H1 (cell line): Measurements from ENCODE around the gene CHMP5. TPM values are rescaled to one million over a fixed set of nuclear protein-coding genes. Genes with fewer than 3 reads are reported as not detected.
A peak's percentile ranks its signal among the peaks of the same experiment; 100 is the strongest.

Source experiments
- CTCF ChIA-PET: fragments of 300-600 bp; sonication (Branson Sonifier 250); formaldehyde crosslinking; loops from one replicate; lab custom pipeline; 2021; ENCODE audit not compliant: partially characterized antibody; lab: Charles Lee
- POLR2A ChIA-PET: fragments of 300-600 bp; sonication (Branson Sonifier 250); formaldehyde crosslinking; loops from one replicate; lab custom pipeline; 2021; ENCODE audit warnings: inconsistent platforms; ENCODE audit not compliant: partially characterized antibody; lab: Charles Lee
- DNase-seq, 2 experiments: peaks; one replicate each; pipeline versions ENCODE4 v3.0.0 to v3.0.0-alpha.2; 2010 to 2022; ENCODE audit warnings: low spot score in 2 of 2, low read depth in 1 of 2, mixed read lengths in 1 of 2
- FAIRE-seq: peaks from 2 replicates; lab custom pipeline; 2011; peaks lifted over from hg19 to GRCh38; lab: Jason Lieb, UNC
- H2AFZ ChIP-seq: 2 replicates; pipeline ENCODE4 v1.8.1; 2012; ENCODE audit warnings: low read length, inconsistent platforms
- H2AK5ac ChIP-seq: 2 replicates; pipeline ENCODE4 v1.6.1; 2013; ENCODE audit warnings: low read depth, low read length
- H2BK120ac ChIP-seq: replicated peaks from 2 replicates; pipeline ENCODE3; 2013; ENCODE audit warnings: low read depth, low read length, inconsistent platforms
- H2BK12ac ChIP-seq: 2 replicates; pipeline ENCODE4 v1.6.1; 2013; ENCODE audit warnings: low read depth, low read length
- H2BK15ac ChIP-seq: 2 replicates; pipeline ENCODE4 v1.6.1; 2013; ENCODE audit warnings: low read length
- H2BK20ac ChIP-seq: 2 replicates; pipeline ENCODE4 v1.6.1; 2013; ENCODE audit warnings: low read length
- H2BK5ac ChIP-seq: 2 replicates; pipeline ENCODE4 v1.6.1; 2013; ENCODE audit warnings: low read depth, low read length
- H3K14ac ChIP-seq: 2 replicates; pipeline ENCODE4 v1.6.1; 2013; ENCODE audit warnings: inconsistent platforms; ENCODE audit not compliant: insufficient read length
- H3K18ac ChIP-seq: 2 replicates; pipeline ENCODE4 v1.6.1; 2013; ENCODE audit warnings: low read length; ENCODE audit errors: extremely low read depth
- H3K23ac ChIP-seq: 2 replicates; pipeline ENCODE4 v1.6.1; 2013; ENCODE audit warnings: inconsistent platforms; ENCODE audit not compliant: insufficient read length
- H3K23me2 ChIP-seq: 2 replicates; pipeline ENCODE4 v1.6.1; 2013; ENCODE audit warnings: low read depth, low read length
- H3K27ac ChIP-seq: 2 replicates; pipeline ENCODE4 v1.6.1; 2011; ENCODE audit warnings: low read depth, low read length, inconsistent platforms
- H3K27me3 ChIP-seq, 4 experiments: replicated peaks in 1 of 4; 1 replicate in 1 of 4; 2 replicates in 3 of 4; pipeline versions ENCODE4 v1.6.1 to v1.8.1; 2011 to 2013; ENCODE audit warnings: low read length in 3 of 4, mild to moderate bottlenecking in 3 of 4, inconsistent platforms in 2 of 4, mixed read lengths in 2 of 4, moderate library complexity in 1 of 4; ENCODE audit not compliant: control insufficient read depth in 3 of 4, insufficient read depth in 3 of 4; ENCODE audit errors: extremely low read depth in 1 of 4
- H3K36me3 ChIP-seq, 4 experiments: 2 replicates each; pipeline versions ENCODE4 v1.6.1 to v1.8.1; 2011 to 2013; ENCODE audit warnings: mild to moderate bottlenecking in 4 of 4, low read length in 3 of 4, moderate library complexity in 2 of 4, control low read depth in 1 of 4, inconsistent platforms in 1 of 4; ENCODE audit not compliant: insufficient read depth in 4 of 4, control insufficient read depth in 2 of 4
- H3K4ac ChIP-seq: replicated peaks from 2 replicates; pipeline ENCODE3; 2013; ENCODE audit warnings: low read length, low read depth, mixed read lengths, inconsistent platforms; ENCODE audit not compliant: insufficient read length
- H3K4me1 ChIP-seq, 4 experiments: replicated peaks in 1 of 4; 1 replicate in 1 of 4; 2 replicates in 3 of 4; pipeline versions ENCODE4 v1.6.1 to v1.8.1; 2011 to 2013; ENCODE audit warnings: low read length in 3 of 4, inconsistent platforms in 2 of 4, mixed read lengths in 1 of 4; ENCODE audit not compliant: insufficient read depth in 4 of 4, control insufficient read depth in 3 of 4
- H3K4me2 ChIP-seq, 2 experiments: 2 replicates each; pipeline versions ENCODE4 v1.6.1 to v1.8.1; 2011 to 2013; ENCODE audit warnings: low read depth in 2 of 2, low read length in 2 of 2, control low read depth in 1 of 2, inconsistent platforms in 1 of 2, mild to moderate bottlenecking in 1 of 2; ENCODE audit not compliant: insufficient read depth in 1 of 2
- H3K4me3 ChIP-seq, 4 experiments: fragments of 200-600, 300-600 bp in 1 of 4; sonication (generic), shearing (Covaris generic), sonication (Bioruptor Twin) in 1 of 4; 2 replicates each; pipeline versions ENCODE4 v1.5.1 to v1.8.1; 2011 to 2016; ENCODE audit warnings: low read length in 4 of 4, low read depth in 3 of 4, control low read depth in 2 of 4, inconsistent platforms in 2 of 4, mild to moderate bottlenecking in 2 of 4, mixed read lengths in 1 of 4, moderate library complexity in 1 of 4; ENCODE audit not compliant: insufficient read depth in 2 of 4; ENCODE audit errors: extremely low read depth in 1 of 4
- H3K56ac ChIP-seq: replicated peaks from 2 replicates; pipeline ENCODE3; 2013; ENCODE audit warnings: low read depth, mild to moderate bottlenecking, mixed read lengths, low read length, inconsistent platforms; ENCODE audit not compliant: insufficient read length
- H3K79me1 ChIP-seq: 2 replicates; pipeline ENCODE4 v1.6.1; 2013; ENCODE audit warnings: low read depth, low read length, control low read depth
- H3K79me2 ChIP-seq, 2 experiments: 2 replicates each; pipeline versions ENCODE4 v1.6.1 to v1.8.1; 2012 to 2013; ENCODE audit warnings: low read length in 2 of 2, mild to moderate bottlenecking in 2 of 2, inconsistent platforms in 1 of 2; ENCODE audit not compliant: insufficient read depth in 2 of 2, control insufficient read depth in 1 of 2
- H3K9ac ChIP-seq, 4 experiments: replicated peaks in 1 of 4; 1 replicate in 1 of 4; 2 replicates in 3 of 4; pipeline versions ENCODE4 v1.6.1 to v1.8.1; 2011 to 2013; ENCODE audit warnings: low read depth in 3 of 4, low read length in 3 of 4, control low read depth in 2 of 4, mild to moderate bottlenecking in 2 of 4, moderate library complexity in 2 of 4, inconsistent platforms in 1 of 4; ENCODE audit errors: extremely low read depth in 1 of 4
- H3K9me3 ChIP-seq, 2 experiments: 2 replicates each; pipeline versions ENCODE4 v1.6.1 to v1.8.1; 2012 to 2013; ENCODE audit warnings: mild to moderate bottlenecking in 2 of 2, moderate library complexity in 2 of 2, control low read depth in 1 of 2, inconsistent platforms in 1 of 2, low read depth in 1 of 2, low read length in 1 of 2, mixed read lengths in 1 of 2; ENCODE audit not compliant: insufficient read depth in 2 of 2
- H4K20me1 ChIP-seq, 2 experiments: replicated peaks in 1 of 2; 2 replicates each; pipeline versions ENCODE3 to v1.8.1; 2011 to 2013; ENCODE audit warnings: inconsistent platforms in 2 of 2, low read length in 2 of 2, mild to moderate bottlenecking in 1 of 2; ENCODE audit not compliant: insufficient read depth in 2 of 2, control insufficient read depth in 1 of 2
- H4K5ac ChIP-seq: 2 replicates; pipeline ENCODE4 v1.6.1; 2013; ENCODE audit warnings: low read length, low read depth, mixed read lengths, inconsistent platforms; ENCODE audit not compliant: insufficient read length
- H4K8ac ChIP-seq: 2 replicates; pipeline ENCODE4 v1.8.0; 2013; ENCODE audit warnings: mild to moderate bottlenecking, moderate library complexity, low read length, inconsistent platforms; ENCODE audit not compliant: insufficient read depth; ENCODE audit errors: extremely low read depth
- H4K91ac ChIP-seq: replicated peaks from 2 replicates; pipeline ENCODE3; 2013; ENCODE audit warnings: low read length, mixed read lengths, inconsistent platforms; ENCODE audit not compliant: insufficient read length
- EZH2 ChIP-seq: fragments of 200-600 bp; sonication (generic); IDR thresholded peaks from 2 replicates; pipeline ENCODE4 v1.7.1; 2012; ENCODE audit warnings: low read depth, mild to moderate bottlenecking, moderate library complexity, low read length, inconsistent platforms; ENCODE audit not compliant: severe bottlenecking
- SIN3A ChIP-seq, 2 experiments: IDR thresholded peaks in 1 of 2; conservative IDR thresholded peaks in 1 of 2; 2 replicates each; pipeline ENCODE4 v1.6.1; 2011 to 2012; ENCODE audit warnings: low read length in 2 of 2, improper control_type of control experiment in 1 of 2, low read depth in 1 of 2, mild to moderate bottlenecking in 1 of 2
- WGBS, 2 experiments: shearing (Covaris generic) in 1 of 2; methylation state at CpG; one replicate each; pipeline versions ENCODE4 v1.1.6 to v1.1.7; 2013 to 2015; ENCODE audit warnings: low lambda C conversion rate in 2 of 2, mixed read lengths in 2 of 2, inconsistent platforms in 1 of 2, low coverage in 1 of 2, missing lambda C conversion rate in 1 of 2; ENCODE audit not compliant: insufficient replicate concordance in 2 of 2, insufficient coverage in 1 of 2, insufficient read length in 1 of 2; ENCODE audit errors: extremely low coverage in 1 of 2, missing lambda C conversion rate in 1 of 2; 5-methylcytosine and 5-hydroxymethylcytosine counted together
- polyA plus RNA-seq, 7 experiments: library from polyadenylated mRNA; depleted of rRNA in 3 of 7; stranded (reverse) in 5 of 7; unstranded in 2 of 7; fragments of >200 nt in 5 of 7; fragments of 200-250 nt in 2 of 7; gene quantifications; 1 replicate in 5 of 7; 2 replicates in 1 of 7; 4 replicates in 1 of 7; pipeline versions ENCODE4 v1.2.1 to v1.2.3, GENCODE V29; 2011 to 2013; ENCODE audit warnings: missing spikeins in 2 of 7, mixed read lengths in 2 of 7
- total RNA-seq: library from RNA; stranded (reverse); fragmentation: NEBNext Ultra II Directional; extraction: Animal tissue kit (Norgen Biotek cat#: 25700); gene quantifications from 2 replicates; pipeline ENCODE4 v1.2.1, GENCODE V29; 2021

CHMP5 gene
- total and polyA plus RNA-seq, 2 of the 8 experiments (the other 6 are each of a cell fraction or from before 2014, with no cell fraction given): 25.0 to 47.3 TPM

GRCh38 chr9:33291031-33291397, 26.2 kb downstream of the CHMP5 start:
- H4K20me1 ChIP-seq: no peaks in the 10 kb centered on the region
- H3K4me2 ChIP-seq: peak overlapping the region; percentile 74 to 85
- ChIA-PET CTCF (interaction anchor here (2.1 kb wide), 1 partner anchor 84 kb away, joined by 7 read pairs; no protein-coding TSS in a partner anchor), POLR2A (interaction anchor here (0.7 to 4.3 kb wide), 15 partner anchors 8 to 274 kb away, joined by 3 to 29 read pairs (median 4); partner anchors contain the start of genes ANKRD18B, BAG1, CHMP5 and DNAJA1)
- H3K18ac ChIP-seq: no peak overlapping the region
- peaks cover 0 to 40% of the 10 kb centered on the region in 2 experiments; a peak in 3 of 4 replicates for H3K79me2 ChIP-seq
- H3K23me2 ChIP-seq: no peaks in the 10 kb centered on the region; the same call in 1 of the 2 replicates
- H3K14ac ChIP-seq: no peak overlapping the region
- H2AK5ac ChIP-seq: no peak overlapping the region; the same call in 1 of the 2 replicates
- H2BK20ac ChIP-seq: no peak overlapping the region
- peak overlapping the region; percentile 61 for H4K91ac ChIP-seq
- H3K4me1 ChIP-seq: peaks cover 0 to 8% (median 2%) of the 10 kb centered on the region in 4 experiments; a peak in 3 of 7 replicates
- no peak overlapping the region for H3K56ac ChIP-seq
- peaks cover 0 to 20% (median 11%) of the 10 kb centered on the region in 4 experiments; a peak in 5 of 8 replicates for H3K36me3 ChIP-seq
- H2BK5ac ChIP-seq: peak overlapping the region; percentile 86; the same call in 1 of the 2 replicates
- no peaks in the 10 kb centered on the region for H3K9me3 ChIP-seq
- 43% methylated on average over 7 of the region's 7 CpGs; no CpG with 5 or more reads in 1 of the 2 experiments for WGBS, 2 experiments
- H4K5ac ChIP-seq: no peak overlapping the region
- H2BK15ac ChIP-seq: no peak overlapping the region
- no peak for DNase-seq
- no peak overlapping the region for H3K23ac ChIP-seq
- H2BK12ac ChIP-seq: no peak overlapping the region
- H2BK120ac ChIP-seq: no peak overlapping the region
- H4K8ac ChIP-seq: peak overlapping the region; percentile 95; the same call in 1 of the 2 replicates
- H3K27me3 ChIP-seq: no peaks in the 10 kb centered on the region
- H3K27ac ChIP-seq: no peak overlapping the region
- H3K4me3 ChIP-seq: peak overlapping the region; percentile 84 to 97 (median 90)
- TF ChIP-seq SIN3A (conservative IDR thresholded peaks at IDR 0.05 in 1 of 2, IDR thresholded peaks at IDR 0.05 in 1 of 2; ENCODE audit: low read depth in 1 of 2, low read length in 2 of 2) (0 out of 4 replicates have a peak, but pooled peaks of 1 of the 2 experiments have one; percentile 13), EZH2 (no peak)
- H3K9ac ChIP-seq: peak overlapping the region; percentile 67 to 99 (median 83)
- FAIRE-seq: no peak
- H3K4ac ChIP-seq: no peak overlapping the region
- no peak overlapping the region for H2AFZ ChIP-seq
- peaks cover 3% of the 10 kb centered on the region for H3K79me1 ChIP-seq
